Activated T-cell treated with anti-CD3 and anti-CD28 coated beads, Interleukin-2, amount 50 U/mL, for 72 hours (primary cell): ENCODE measurements around the gene ADAM21. TPM values are rescaled to one million over a fixed set of nuclear protein-coding genes. Genes with fewer than 3 reads are reported as not detected.
"Not testable (repeated sequence)": the region's sequence is repeated elsewhere in the genome, so short reads cannot be mapped to it uniquely, and the experiment has no call there.

Source experiments
- ATAC-seq, 2 donors: fragments of 150-1000 bp; cut with Tn5 transposase; replicated peaks in 1 of 2; 2 replicates each; pipeline ENCODE4 v1.10.0; 2021; ENCODE audit warnings: moderate library complexity in 2 of 2, mild to moderate bottlenecking in 1 of 2
- DNase-seq, 2 donors: peaks; one replicate each; pipeline ENCODE4 v3.0.0; 2021 to 2022; ENCODE audit warnings: mixed read lengths in 1 of 2
- H3K27ac Mint-ChIP-seq: one replicate; pipeline ENCODE4 v1.8.0; 2022; ENCODE audit warnings: mild to moderate bottlenecking, moderate library complexity, mixed read lengths
- H3K27me3 Mint-ChIP-seq: one replicate; pipeline ENCODE4 v1.8.0; 2022; ENCODE audit warnings: low read depth, mixed read lengths
- H3K36me3 Mint-ChIP-seq, 2 donors: one replicate each; pipeline ENCODE4 v1.8.0; 2022; ENCODE audit warnings: mixed read lengths in 2 of 2, mild to moderate bottlenecking in 1 of 2; ENCODE audit not compliant: insufficient read depth in 2 of 2
- H3K4me1 Mint-ChIP-seq: one replicate; pipeline ENCODE4 v1.8.0; 2022; ENCODE audit warnings: low read depth, mixed read lengths
- H3K4me3 Mint-ChIP-seq, 2 donors: one replicate each; pipeline ENCODE4 v1.8.0; 2022; ENCODE audit warnings: mild to moderate bottlenecking in 2 of 2, mixed read lengths in 2 of 2, moderate library complexity in 2 of 2
- H3K9me3 Mint-ChIP-seq, 2 donors: one replicate each; pipeline ENCODE4 v1.8.0; 2022; ENCODE audit warnings: mixed read lengths in 2 of 2
- total RNA-seq, 2 donors: library from RNA; stranded (reverse); gene quantifications; one replicate each; pipeline ENCODE4 v1.2.3, GENCODE V29; 2022

Gene ADAM21
- total RNA-seq, result under 1 TPM in 1 of 2 donors, not detected in 1; 0.14 TPM

- Mint-ChIP-seq H3K9me3 (no peaks in the 10 kb centered on the region), H3K27me3 (peaks cover 1% of the 10 kb centered on the region), H3K36me3 (no peaks in the 10 kb centered on the region), H3K4me1 (no peaks in the 10 kb centered on the region), H3K4me3 (no peak within 1 kb of the TSS), H3K27ac (no peak within 1 kb of the TSS)
- no peak for ATAC-seq
- DNase-seq, result no peak
Observed at GRCh38 chr14:70451874-70452273, at the start of gene ADAM21. ADAM21 (plus strand) TSS chr14:70452174; CDS start chr14:70457500, 5,326 bp downstream.

- not testable (repeated sequence) for H3K9me3 Mint-ChIP-seq, ATAC-seq, H3K4me3 Mint-ChIP-seq, H3K36me3 Mint-ChIP-seq, H3K27ac Mint-ChIP-seq, H3K27me3 Mint-ChIP-seq, H3K4me1 Mint-ChIP-seq, DNase-seq
Observed at GRCh38 chr14:70403335-70403734, 48.6 kb upstream of the ADAM21 start.

GRCh38 chr14:70406216-70406615 lies 45.8 kb upstream of the ADAM21 start:
- not testable (repeated sequence) for H3K4me1 Mint-ChIP-seq, H3K27me3 Mint-ChIP-seq, DNase-seq, H3K4me3 Mint-ChIP-seq, H3K27ac Mint-ChIP-seq, ATAC-seq, H3K36me3 Mint-ChIP-seq, H3K9me3 Mint-ChIP-seq

GRCh38 chr14:70407621-70408020 lies 44.4 kb upstream of the ADAM21 start:
- Mint-ChIP-seq H3K4me1 (peaks cover 8% of the 10 kb centered on the region), H3K36me3 (peaks cover 0 to 2% of the 10 kb centered on the region in 2 donors), H3K27me3 (no peaks in the 10 kb centered on the region), H3K4me3 (no peak overlapping the region), H3K9me3 (no peaks in the 10 kb centered on the region), H3K27ac (no peak overlapping the region)
- ATAC-seq, result no peak
- no peak for DNase-seq

GRCh38 chr14:70415788-70416187 lies 36.2 kb upstream of the ADAM21 start:
- Mint-ChIP-seq H3K27ac (peak overlapping the region; percentile 92), H3K36me3 (peaks cover 0 to 2% of the 10 kb centered on the region in 2 donors), H3K4me1 (peaks cover 24% of the 10 kb centered on the region), H3K4me3 (peak overlapping the region; percentile 78 to 98), H3K27me3 (no peaks in the 10 kb centered on the region), H3K9me3 (no peaks in the 10 kb centered on the region)
- DNase-seq (no peak), ATAC-seq (no peak)

- H3K4me3 Mint-ChIP-seq, result peak overlapping the region; percentile 95 to 98
- H3K36me3 Mint-ChIP-seq, result peaks cover 0 to 2% of the 10 kb centered on the region in 2 donors
- DNase-seq (no peak), ATAC-seq (peak; percentile 24 to 36)
- no peaks in the 10 kb centered on the region for H3K9me3 Mint-ChIP-seq
- no peaks in the 10 kb centered on the region for H3K27me3 Mint-ChIP-seq
- H3K4me1 Mint-ChIP-seq, result peaks cover 24% of the 10 kb centered on the region
- peak overlapping the region; percentile 41 for H3K27ac Mint-ChIP-seq
Observed at GRCh38 chr14:70416338-70416724, 35.6 kb upstream of the ADAM21 start.

GRCh38 chr14:70416725-70417349 lies 35.1 kb upstream of the ADAM21 start, which contains the start of gene SYNJ2BP:
SYNJ2BP (minus strand) TSS chr14:70417090; CDS start chr14:70416963, 127 bp downstream.
- Mint-ChIP-seq H3K4me3 (peak within 1 kb of the TSS; percentile 95 to 98), H3K27me3 (no peaks in the 10 kb centered on the region), H3K27ac (peak within 1 kb of the TSS; percentile 92), H3K4me1 (peaks cover 18% of the 10 kb centered on the region), H3K9me3 (no peaks in the 10 kb centered on the region), H3K36me3 (peaks cover 0 to 2% of the 10 kb centered on the region in 2 donors)
- ATAC-seq (peak; percentile 65 to 84), DNase-seq (peak; percentile 47 to 48)

- not testable (repeated sequence) for H3K9me3 Mint-ChIP-seq
Observed at GRCh38 chr14:70419270-70419931, 32.6 kb upstream of the ADAM21 start.

GRCh38 chr14:70422538-70422937 lies 29.4 kb upstream of the ADAM21 start:
- no peak overlapping the region for H3K27ac Mint-ChIP-seq
- no peaks in the 10 kb centered on the region for H3K27me3 Mint-ChIP-seq
- ATAC-seq (no peak), DNase-seq (no peak)
- no peaks in the 10 kb centered on the region for H3K4me1 Mint-ChIP-seq
- no peak overlapping the region for H3K4me3 Mint-ChIP-seq
- H3K36me3 Mint-ChIP-seq, result no peaks in the 10 kb centered on the region
- H3K9me3 Mint-ChIP-seq, result no peaks in the 10 kb centered on the region

More at GRCh38 chr14:70419270-70419931, 32.6 kb upstream of the ADAM21 start:
- peaks cover 11% of the 10 kb centered on the region for H3K4me1 Mint-ChIP-seq
- not testable (repeated sequence) for H3K36me3 Mint-ChIP-seq, H3K27me3 Mint-ChIP-seq, DNase-seq, H3K27ac Mint-ChIP-seq, ATAC-seq, H3K4me3 Mint-ChIP-seq

GRCh38 chr14:70425354-70425753 lies 26.6 kb upstream of the ADAM21 start:
- ATAC-seq (no peak), DNase-seq (no peak)

GRCh38 chr14:70426555-70426954 lies 25.4 kb upstream of the ADAM21 start:
- not testable (repeated sequence) for H3K9me3 Mint-ChIP-seq, H3K27ac Mint-ChIP-seq, ATAC-seq, H3K4me1 Mint-ChIP-seq, H3K36me3 Mint-ChIP-seq, H3K4me3 Mint-ChIP-seq, DNase-seq
- H3K27me3 Mint-ChIP-seq, result peaks cover 12% of the 10 kb centered on the region

More at GRCh38 chr14:70425354-70425753, 26.6 kb upstream of the ADAM21 start:
- H3K9me3 Mint-ChIP-seq, result no peaks in the 10 kb centered on the region
- H3K4me1 Mint-ChIP-seq, result no peaks in the 10 kb centered on the region
- no peak overlapping the region for H3K27ac Mint-ChIP-seq
- no peak overlapping the region for H3K4me3 Mint-ChIP-seq
- peaks cover 1% of the 10 kb centered on the region in 2 donors for H3K36me3 Mint-ChIP-seq
- H3K27me3 Mint-ChIP-seq, result peaks cover 12% of the 10 kb centered on the region

GRCh38 chr14:70436867-70437266 lies 15.1 kb upstream of the ADAM21 start:
- ATAC-seq (no peak), DNase-seq (no peak)
- Mint-ChIP-seq H3K36me3 (peaks cover 7 to 8% of the 10 kb centered on the region in 2 donors), H3K27ac (no peak overlapping the region), H3K27me3 (no peaks in the 10 kb centered on the region), H3K4me1 (no peaks in the 10 kb centered on the region), H3K9me3 (peaks cover 17 to 23% of the 10 kb centered on the region in 2 donors), H3K4me3 (no peak overlapping the region)

- no peaks in the 10 kb centered on the region for H3K4me1 Mint-ChIP-seq
- ATAC-seq (no peak), DNase-seq (no peak)
- H3K9me3 Mint-ChIP-seq, result peaks cover 8 to 14% of the 10 kb centered on the region in 2 donors
- H3K36me3 Mint-ChIP-seq, result peaks cover 5 to 7% of the 10 kb centered on the region in 2 donors
- H3K27me3 Mint-ChIP-seq, result no peaks in the 10 kb centered on the region
- H3K4me3 Mint-ChIP-seq, result no peak overlapping the region
- H3K27ac Mint-ChIP-seq, result no peak overlapping the region
Observed at GRCh38 chr14:70441641-70442040, 10.3 kb upstream of the ADAM21 start.
